Posterior cingulate gyrus (tissue), 11 donors: ENCODE data around the gene MVK.

ENCODE experiments used
- DNase-seq, 10 donors: peaks; one replicate each; pipeline versions ENCODE4 v3.0.0 to v3.0.0-alpha.2; 2020 to 2021; ENCODE audit warnings: mixed read lengths in 3 of 10
- intact Hi-C: fragments of 100-400 bp; cut with DNase I; formaldehyde crosslinking; loops from one replicate; pipeline ENCODE4 v1.15.1; 2023

Gene MVK

GRCh38 chr12:109586385-109587296 is 13.0 kb downstream of the MVK start:
- intact Hi-C loops, result no loop called here
- DNase-seq, result peak in 1 of 10 donors; percentile 43

DNA sequence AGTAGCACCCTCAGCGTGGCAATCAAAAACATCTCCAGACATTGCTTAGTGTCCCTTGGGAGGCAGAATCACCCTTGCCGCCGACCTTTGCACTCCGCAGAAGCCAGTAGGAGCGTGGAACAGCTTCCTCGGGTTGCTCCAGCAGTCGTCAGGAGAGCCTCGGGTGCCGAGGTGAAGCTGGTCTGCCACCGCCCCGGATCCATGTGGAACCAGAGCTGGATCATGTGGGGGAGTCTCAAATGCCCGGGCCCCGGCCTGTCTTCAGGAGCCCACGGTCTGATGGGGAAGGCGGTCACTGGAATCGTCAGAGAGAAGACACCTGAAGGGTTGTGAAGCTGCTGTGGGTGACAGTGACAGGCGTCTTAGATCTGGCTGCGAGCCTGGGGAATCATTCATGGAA is 14.3 kb downstream of the MVK start:
- intact Hi-C loops, result no loop called here
- peak in 1 of 10 donors; percentile 70 for DNase-seq

GRCh38 chr12:109588461-109589239 is 15.1 kb downstream of the MVK start:
- intact Hi-C loops, result no loop called here
- DNase-seq, result peak in 1 of 10 donors; percentile 69

DNA sequence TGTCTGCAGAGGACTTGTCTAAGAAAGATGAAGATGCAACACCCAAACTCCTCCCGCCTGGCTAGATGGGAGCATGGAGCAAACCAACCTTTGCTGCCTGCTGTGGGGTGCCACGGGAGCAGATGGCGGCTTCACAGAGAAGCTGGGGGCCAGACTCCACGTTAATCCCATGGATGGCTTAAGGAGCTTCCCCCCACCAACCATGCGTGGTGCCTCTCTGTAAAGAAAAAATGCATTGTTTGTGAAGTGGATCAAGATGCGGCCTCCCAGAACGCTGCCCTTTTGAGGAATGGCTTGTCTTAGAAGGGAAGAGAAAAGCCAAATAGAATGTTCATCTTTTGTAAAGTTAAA is 15.6 kb downstream of the MVK start:
- intact Hi-C loops, result no loop called here
- no peak for DNase-seq

DNA sequence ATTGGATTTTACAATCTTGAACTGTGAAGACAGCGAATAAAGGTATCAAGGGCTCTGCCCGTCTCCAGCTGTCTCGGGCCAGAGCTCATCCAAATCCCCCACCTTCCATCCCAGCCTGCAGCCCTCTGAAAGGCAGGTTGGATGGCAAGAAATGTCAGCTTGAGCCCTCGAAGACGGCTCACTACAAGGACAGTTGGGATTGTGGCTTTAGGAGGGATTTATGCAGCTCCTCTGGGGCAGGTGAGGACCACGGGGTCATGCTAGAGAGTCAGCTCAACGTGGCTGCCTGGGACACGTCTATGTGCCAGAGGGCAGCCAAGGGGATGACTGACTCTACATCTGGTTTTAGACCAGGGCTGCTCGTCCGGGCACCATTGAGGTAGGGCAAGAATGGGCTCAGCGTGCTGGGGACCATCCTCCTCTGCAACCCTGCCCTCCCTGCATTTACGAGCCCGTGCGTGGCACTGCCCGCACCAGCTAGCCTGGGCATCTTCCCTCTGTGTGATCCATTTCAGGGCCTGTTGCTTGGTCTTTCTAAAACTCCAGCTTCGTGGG is 16.2 kb downstream of the MVK start:
- DNase-seq, result peak in 1 of 10 donors; percentile 63
- intact Hi-C loops, result no loop called here

GRCh38 chr12:109590566-109590965 is 17.0 kb downstream of the MVK start:
- intact Hi-C loops, result no loop called here
- DNase-seq, result peak in 1 of 10 donors; percentile 54

DNA sequence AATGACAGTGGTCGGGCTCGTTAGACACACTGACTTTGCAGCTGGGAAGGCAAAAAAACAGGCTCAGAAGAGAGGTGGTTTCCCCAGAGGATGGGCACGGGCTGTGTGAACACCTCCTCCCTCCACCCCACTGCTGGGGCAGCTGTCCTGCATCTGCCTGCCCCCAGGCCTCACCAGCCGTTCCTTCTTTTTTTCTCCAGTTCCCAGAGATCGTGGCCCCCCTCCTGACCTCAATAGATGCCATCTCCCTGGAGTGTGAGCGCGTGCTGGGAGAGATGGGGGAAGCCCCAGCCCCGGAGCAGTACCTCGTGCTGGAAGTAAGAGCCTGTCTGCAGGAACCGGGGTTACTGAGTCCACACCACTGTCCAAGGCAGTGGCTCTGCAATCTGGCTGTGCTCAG is 17.4 kb downstream of the MVK start:
- DNase-seq, result peak in 1 of 10 donors; percentile 48
- intact Hi-C loops, result no loop called here

- DNase-seq, result peak in 1 of 10 donors; percentile 78
- intact Hi-C loops, result no loop called here
These were observed 18.8 kb downstream of the MVK start for GRCh38 chr12:109592195-109592904.

GRCh38 chr12:109592905-109593272 is 19.3 kb downstream of the MVK start:
- intact Hi-C loops, result no loop called here
- no peak for DNase-seq

GRCh38 chr12:109594556-109595317 is 21.1 kb downstream of the MVK start:
- peak in 1 of 10 donors; percentile 61 for DNase-seq
- intact Hi-C loops, result loop anchor here (5.0 kb wide), 1 partner anchor 123 kb away; no protein-coding TSS in a partner anchor

- intact Hi-C loops, result loop anchor here (5.0 kb wide), 1 partner anchor 122 kb away; no protein-coding TSS in a partner anchor
- peak in 1 of 10 donors; percentile 66 for DNase-seq
These were observed 21.8 kb downstream of the MVK start for GRCh38 chr12:109595321-109595902.

DNA sequence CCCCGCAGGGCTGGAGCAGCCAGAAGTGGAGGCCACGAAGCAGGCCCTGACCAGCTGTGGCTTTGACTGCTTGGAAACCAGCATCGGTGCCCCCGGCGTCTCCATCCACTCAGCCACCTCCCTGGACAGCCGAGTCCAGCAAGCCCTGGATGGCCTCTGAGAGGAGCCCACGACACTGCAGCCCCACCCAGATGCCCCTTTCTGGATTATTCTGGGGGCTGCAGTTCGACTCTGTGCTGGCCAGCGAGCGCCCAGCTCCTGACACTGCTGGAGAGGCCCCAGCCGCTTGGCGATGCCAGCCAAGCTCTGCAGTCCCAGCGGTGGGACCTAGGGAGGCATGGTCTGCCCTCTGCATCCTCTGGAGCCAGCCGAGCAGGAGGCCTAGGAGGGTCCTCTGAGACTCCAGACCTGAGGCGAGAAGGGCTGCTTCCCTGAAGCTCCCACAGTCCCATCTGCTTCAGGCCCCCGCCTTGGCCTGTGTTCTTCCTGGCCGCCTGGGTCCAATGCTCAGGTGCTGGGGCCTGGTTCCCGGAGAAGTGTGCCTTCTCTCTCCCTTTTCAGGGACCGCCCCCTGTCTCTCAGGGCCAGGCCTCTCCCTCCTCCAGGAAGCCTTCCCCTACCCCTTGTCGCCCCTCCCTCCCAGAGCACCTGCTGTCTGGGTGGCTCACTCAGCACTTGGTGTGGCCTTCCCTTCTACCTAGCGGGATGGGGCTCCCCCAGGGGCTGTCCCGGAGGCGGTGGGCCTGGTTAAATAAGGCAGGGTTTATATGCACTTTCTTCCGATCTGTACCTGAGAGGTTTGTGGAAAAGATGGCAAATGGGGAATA is 23.0 kb downstream of the MVK start:
- intact Hi-C loops, result loop anchor here (1.0 to 5.0 kb wide), 2 partner anchors 121 to 179 kb away; no protein-coding TSS in a partner anchor
- DNase-seq, result peak in 1 of 10 donors; percentile 80

DNA sequence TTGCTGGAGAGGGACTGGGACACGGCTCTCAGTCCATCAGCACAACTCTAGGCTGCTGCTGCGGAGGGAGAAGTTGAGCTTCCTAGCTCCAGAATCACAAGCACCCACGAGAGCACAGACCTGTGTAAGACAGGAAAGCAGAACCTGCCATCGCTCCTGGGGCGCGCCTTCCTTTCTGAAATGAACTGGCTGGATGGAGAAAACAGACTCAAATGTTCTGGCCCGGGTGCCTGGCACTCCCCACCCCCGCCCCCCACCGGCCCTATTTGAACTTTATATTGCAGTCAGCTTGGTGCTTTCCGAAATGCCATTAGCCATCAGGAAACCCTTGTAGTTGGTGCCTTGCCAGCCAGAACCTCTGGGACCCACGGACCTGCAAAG is 23.8 kb downstream of the MVK start:
- DNase-seq, result no peak
- intact Hi-C loops, result loop anchor here (1.0 to 5.0 kb wide), 2 partner anchors 120 to 178 kb away; no protein-coding TSS in a partner anchor

DNA sequence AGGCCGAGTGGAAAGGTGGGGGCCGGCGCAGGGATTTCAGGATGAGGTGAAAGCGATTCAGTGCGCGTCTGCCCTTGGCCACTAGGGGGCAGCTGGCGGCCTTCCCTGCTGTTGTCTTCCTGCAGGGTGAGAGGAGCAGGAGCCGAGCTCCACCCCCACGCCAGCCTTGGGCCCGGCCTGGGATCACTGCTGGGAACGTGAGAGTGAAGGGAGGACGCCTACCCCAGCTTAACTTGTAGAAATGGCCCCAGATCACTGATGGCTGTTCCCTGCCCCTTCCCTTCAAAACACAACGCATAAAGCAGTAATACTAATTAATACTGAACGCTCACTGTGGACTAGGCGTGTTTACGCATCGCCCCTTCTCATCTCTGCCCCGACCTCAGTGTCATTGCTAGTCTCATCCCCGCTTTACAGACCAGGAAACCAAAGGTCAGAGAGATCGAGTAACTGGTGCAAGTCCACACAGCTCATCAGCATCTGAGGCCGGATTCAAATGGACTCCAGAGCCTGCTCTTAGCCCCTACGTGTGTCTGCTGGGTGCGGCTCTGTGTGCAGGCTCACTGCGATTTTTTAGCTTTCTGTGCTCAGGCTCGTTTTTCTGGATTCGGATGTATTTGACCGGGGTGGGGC is 24.3 kb downstream of the MVK start:
- DNase-seq, result peak; percentile 82 to 99 (median 91)
- intact Hi-C loops, result loop anchor here (1.0 to 5.0 kb wide), 2 partner anchors 119 to 177 kb away; no protein-coding TSS in a partner anchor

DNA sequence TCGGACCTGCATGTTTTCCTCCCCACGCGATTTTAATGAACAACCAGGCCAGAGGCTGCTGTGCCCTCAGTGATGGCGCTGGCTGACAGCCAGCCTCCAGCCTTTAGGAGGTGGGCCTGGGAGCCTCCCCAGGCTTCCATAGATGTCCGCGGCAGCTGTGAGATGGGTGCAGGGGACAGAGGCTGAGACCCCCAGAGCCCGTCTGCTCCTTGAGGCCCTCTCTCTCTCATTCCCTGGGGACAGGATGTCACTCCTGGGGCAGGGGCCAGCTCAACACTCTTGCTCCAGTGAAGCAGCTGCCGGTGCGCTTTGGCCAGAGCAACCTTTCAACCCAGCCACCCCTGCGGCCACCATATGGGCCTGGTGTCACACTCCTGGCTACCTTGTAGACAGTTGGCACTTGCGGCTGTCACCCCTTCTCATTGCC is 24.8 kb downstream of the MVK start:
- intact Hi-C loops, result loop anchor here (5.0 kb wide), 1 partner anchor 119 kb away; no protein-coding TSS in a partner anchor
- peak in 1 of 10 donors; percentile 84 for DNase-seq

- intact Hi-C loops, result loop anchor here (5.0 kb wide), 1 partner anchor 118 kb away; no protein-coding TSS in a partner anchor
- peak in 1 of 10 donors; percentile 54 for DNase-seq
These were observed 25.5 kb downstream of the MVK start for GRCh38 chr12:109599087-109599486.

DNA sequence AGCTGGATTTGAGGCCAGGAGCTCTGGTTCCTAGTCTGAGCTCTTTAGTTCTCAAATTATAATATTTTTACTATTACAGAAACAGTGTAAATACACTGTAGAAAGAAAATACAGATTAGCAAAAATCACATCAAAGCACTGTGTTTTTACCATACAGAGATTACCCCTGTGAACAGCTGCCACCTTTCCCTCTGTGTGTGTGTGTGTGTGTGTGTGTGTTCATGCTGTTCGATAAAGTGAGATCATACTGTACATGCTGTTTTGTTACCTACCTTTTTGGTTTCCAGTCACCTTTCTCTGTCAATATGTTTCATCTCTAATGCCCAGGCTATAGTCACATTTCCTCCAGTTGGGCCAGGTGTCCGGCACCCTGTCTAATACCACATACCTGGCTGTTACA is 26.9 kb downstream of the MVK start:
- intact Hi-C loops, result no loop called here
- DNase-seq, result no peak

DNA sequence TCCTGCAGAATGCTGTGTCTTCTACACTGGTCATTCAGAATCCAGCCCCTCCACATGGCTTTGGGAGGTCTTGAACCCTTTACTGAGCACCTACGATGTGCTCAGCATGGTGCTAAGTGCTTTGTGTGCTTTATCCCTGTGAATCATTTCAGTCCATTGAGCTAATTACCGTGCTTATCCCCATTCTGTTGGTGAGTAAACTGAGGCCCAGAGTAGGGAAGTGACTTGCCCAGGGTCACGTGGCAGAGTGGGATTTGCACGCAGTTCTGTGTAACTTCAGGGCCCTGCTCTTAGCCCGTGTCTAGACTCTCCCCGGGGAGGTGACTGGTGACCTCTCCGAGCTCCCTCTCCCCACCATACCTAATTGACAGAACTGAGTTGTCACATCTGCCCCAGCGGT is 27.4 kb downstream of the MVK start:
- intact Hi-C loops, result no loop called here

More for the DNA sequence above, 27.4 kb downstream of the MVK start:
- no peak for DNase-seq
